IPS-18c (cell line): ENCODE results near the gene SNX8.
"Not testable (repeated sequence)": the region's sequence is repeated elsewhere in the genome, so short reads cannot be mapped to it uniquely, and the experiment has no call there.

Source experiments
- H3K4me3 ChIP-seq: 2 replicates; pipeline ENCODE4 v1.7.0; 2013; ENCODE audit warnings: low read depth, mild to moderate bottlenecking, low read length, moderate library complexity; ENCODE audit not compliant: insufficient read depth
- H3K9me3 ChIP-seq: one replicate; pipeline ENCODE4 v1.6.1; 2013; ENCODE audit warnings: mild to moderate bottlenecking, low read length, moderate library complexity; ENCODE audit not compliant: control insufficient read depth, insufficient read depth

Gene SNX8, protein sequence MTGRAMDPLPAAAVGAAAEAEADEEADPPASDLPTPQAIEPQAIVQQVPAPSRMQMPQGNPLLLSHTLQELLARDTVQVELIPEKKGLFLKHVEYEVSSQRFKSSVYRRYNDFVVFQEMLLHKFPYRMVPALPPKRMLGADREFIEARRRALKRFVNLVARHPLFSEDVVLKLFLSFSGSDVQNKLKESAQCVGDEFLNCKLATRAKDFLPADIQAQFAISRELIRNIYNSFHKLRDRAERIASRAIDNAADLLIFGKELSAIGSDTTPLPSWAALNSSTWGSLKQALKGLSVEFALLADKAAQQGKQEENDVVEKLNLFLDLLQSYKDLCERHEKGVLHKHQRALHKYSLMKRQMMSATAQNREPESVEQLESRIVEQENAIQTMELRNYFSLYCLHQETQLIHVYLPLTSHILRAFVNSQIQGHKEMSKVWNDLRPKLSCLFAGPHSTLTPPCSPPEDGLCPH

GRCh38 chr7:2314209-2314955 is at the start of gene SNX8:
Gene SNX8, minus strand, starts transcription at chr7:2314441. Its CDS starts 20 bp downstream, at chr7:2314421.
- H3K9me3 ChIP-seq = no peaks in the 10 kb centered on the region
- H3K4me3 ChIP-seq = peak within 1 kb of the TSS; percentile 76

DNA sequence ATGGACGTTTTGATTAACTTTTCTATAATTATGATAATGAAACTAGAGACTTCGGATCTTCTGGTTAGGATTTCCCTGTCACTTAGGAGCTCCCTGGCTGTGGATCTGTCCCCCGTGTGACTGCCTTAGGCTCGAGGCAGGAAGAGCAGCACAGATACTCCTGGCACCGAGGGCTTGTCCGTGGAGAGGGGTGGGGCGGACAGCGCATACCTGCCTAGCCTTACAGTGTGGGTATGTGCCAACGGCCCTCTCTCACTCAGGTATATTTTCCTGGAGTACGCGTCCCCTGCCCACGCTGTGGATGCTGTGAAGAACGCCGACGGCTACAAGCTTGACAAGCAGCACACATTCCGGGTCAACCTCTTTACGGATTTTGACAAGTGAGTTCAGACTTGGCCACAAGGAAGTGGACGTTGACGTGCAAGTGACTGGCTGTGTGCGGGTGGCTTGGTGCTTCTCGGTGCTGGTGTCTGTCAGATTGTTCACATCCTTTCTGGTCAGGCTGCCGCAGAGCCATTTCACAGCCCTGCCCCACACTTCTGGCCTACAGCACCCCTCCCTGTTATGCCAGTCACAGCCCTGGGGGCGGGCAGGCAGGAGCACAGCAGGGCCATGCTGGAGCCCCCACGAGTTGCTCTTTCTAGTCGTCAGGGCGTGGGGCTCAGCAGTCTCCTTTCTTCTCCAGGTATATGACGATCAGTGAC is 48.3 kb upstream of the SNX8 start:
- no peak overlapping the region for H3K4me3 ChIP-seq
- no peaks in the 10 kb centered on the region for H3K9me3 ChIP-seq

- H3K4me3 ChIP-seq = no peak overlapping the region
Observed at GRCh38 chr7:2360796-2361195, 46.6 kb upstream of the SNX8 start.

DNA sequence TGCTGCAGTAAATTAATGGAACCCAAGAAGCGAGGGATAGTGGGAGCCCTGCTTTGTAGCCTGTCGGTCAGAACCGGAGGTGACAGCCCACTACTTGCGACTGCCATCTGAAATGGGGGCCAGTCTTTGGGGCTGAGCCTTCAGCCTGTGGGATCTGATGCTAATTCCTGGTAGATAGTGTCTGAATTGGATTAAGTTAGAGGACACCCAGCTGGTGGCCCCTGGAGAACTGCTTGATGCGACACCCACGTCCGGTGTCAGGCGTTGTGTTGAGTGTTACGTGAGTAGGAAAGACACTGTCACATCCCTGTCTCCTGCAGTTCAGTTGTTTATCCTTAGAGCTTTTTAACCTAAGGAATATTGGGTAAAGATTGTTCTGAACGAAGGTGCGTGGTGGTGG is 45.4 kb upstream of the SNX8 start:
- no peak overlapping the region for H3K4me3 ChIP-seq
- H3K9me3 ChIP-seq = peaks cover 6% of the 10 kb centered on the region

More at GRCh38 chr7:2360796-2361195, 46.6 kb upstream of the SNX8 start:
- peaks cover 2% of the 10 kb centered on the region for H3K9me3 ChIP-seq

DNA sequence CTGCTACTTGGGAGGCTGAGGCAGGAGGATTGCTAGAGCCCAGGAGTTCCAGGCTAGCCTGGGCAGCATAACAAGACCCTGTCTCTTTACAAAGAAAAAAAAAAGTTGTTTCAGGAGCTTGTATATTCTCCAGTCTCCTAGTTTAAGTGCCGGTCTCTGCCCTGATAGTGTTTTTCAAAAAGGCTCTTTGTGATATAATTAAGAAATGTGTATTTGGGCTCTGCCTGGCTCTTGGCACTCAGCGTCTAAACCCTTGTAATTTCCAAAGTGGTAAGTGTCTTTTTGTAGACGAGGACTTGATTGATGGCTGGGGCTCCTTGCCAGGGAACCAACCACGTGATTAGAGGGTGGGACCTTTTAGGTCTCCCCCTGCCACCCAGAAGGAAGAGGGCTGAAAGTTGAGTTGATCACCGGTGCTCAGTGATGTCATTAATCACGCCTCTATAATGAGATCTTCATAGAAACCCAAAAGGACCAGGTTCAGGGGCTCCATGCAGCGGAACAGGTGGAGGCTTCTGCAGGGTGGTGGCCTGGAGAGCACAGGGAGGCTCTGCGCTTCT is 44.8 kb upstream of the SNX8 start:
- Histone ChIP-seq H3K9me3 (peaks cover 6% of the 10 kb centered on the region), H3K4me3 (no peak overlapping the region)

DNA sequence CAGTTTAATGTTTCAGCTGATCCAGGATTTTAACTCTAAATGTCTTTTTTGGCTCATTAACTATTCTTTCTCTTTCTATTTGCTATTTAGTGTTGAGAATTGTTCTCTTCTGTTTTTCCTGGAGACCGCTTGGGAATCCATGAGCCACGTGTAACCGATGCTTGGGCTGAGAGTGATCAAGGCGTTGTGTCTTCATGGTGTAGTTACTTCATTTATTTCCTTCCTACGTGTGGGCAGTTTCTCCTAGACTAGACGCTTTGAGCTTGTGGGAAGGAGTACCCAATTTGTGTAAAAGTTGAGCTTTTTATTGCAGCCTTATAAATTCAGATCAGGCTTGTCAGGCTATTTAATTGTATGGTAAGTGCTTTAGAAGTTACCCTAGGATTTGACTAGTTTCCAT is 43.3 kb upstream of the SNX8 start:
- H3K4me3 ChIP-seq = no peak overlapping the region

GRCh38 chr7:2357165-2357564 is 42.9 kb upstream of the SNX8 start:
- Histone ChIP-seq H3K4me3 (no peak overlapping the region), H3K9me3 (peaks cover 6% of the 10 kb centered on the region)

More for the DNA sequence above, 43.3 kb upstream of the SNX8 start:
- H3K9me3 ChIP-seq = peaks cover 6% of the 10 kb centered on the region

- Histone ChIP-seq H3K4me3 (peak overlapping the region; percentile 91), H3K9me3 (peaks cover 6% of the 10 kb centered on the region)
Observed at GRCh38 chr7:2355705-2356008, 41.4 kb upstream of the SNX8 start.

DNA sequence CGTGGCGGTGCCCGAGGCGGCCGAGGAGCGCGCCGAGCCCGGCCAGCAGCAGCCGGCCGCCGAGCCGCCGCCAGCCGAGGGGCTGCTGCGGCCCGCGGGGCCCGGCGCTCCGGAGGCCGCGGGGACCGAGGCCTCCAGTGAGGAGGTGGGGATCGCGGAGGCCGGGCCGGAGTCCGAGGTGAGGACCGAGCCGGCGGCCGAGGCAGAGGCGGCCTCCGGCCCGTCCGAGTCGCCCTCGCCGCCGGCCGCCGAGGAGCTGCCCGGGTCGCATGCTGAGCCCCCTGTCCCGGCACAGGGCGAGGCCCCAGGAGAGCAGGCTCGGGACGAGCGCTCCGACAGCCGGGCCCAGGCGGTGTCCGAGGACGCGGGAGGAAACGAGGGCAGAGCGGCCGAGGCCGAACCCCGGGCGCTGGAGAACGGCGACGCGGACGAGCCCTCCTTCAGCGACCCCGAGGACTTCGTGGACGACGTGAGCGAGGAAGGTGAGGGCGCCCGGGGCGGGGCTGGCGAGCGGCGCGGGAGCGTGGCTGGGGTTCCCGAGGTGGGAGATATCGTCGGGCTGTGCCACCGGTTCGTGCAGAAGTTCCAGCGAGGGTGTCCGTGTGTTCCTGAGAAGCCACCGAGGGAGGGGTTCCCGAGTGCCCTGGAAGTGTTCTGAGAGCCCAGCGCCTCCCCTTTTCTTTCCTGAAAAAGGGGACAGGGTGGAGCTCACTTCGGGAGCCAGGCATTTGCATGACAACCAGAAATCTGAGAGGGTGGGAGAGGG is 40.9 kb upstream of the SNX8 start:
- H3K4me3 ChIP-seq = peak overlapping the region; percentile 91

DNA sequence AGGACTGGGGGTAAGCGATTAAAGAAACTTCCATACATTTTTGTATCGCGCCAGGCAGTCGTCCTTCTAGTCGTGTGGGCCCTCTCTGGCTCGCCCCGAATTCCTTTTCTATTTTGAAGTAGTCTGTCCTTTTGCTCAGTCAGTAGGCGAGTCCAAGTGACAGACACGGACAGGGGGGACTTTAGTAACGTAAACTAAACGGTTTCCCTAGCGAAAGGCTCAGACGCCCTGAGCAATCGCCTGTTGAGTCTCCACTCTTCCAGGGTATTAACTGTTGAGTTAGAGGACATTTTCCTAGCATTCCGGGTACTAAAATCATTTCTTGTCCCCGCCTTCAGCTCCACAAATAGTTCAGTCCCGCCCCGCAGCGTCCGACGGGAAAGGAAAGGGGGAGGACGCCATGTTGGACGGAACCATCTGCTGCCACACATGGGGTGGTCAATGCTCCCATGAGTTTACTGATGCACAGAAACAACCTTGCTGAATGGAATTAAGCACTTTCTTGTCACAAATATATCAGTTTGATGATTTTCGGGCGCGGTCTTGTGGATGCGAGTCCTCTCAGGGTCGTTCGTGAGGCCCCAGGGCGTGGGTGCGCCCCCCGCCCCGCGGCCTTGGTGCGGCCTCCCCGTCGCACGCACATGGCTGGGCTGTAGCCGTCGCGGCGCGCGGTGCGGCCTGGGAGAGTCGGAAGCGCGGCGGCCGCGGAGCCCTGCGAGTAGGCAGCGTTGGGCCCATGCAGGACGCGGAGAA is 40.1 kb upstream of the SNX8 start, which contains the start of gene EIF3B:
TSS of gene EIF3B (plus strand) at position 642 of the 753 bp plus-strand sequence. CDS start at position 737, 95 bp downstream.
- Histone ChIP-seq H3K4me3 (peak within 1 kb of the TSS; percentile 91), H3K9me3 (peaks cover 6% of the 10 kb centered on the region)

More for the DNA sequence above, 40.9 kb upstream of the SNX8 start:
- peaks cover 6% of the 10 kb centered on the region for H3K9me3 ChIP-seq

DNA sequence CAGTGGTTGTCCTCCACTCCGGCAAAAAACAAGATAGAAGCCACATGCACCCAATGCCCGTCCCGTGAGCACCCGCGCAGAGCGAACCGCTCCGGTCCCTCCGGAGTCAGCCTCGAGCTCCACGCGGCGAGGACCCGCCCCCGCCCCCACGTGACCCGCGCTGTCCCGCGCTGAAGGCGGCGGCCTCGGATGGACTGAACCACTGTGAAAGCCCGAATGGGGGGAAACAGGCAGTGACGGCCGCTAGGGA is 39.6 kb upstream of the SNX8 start:
- Histone ChIP-seq H3K9me3 (peaks cover 6% of the 10 kb centered on the region), H3K4me3 (peak overlapping the region; percentile 91)

DNA sequence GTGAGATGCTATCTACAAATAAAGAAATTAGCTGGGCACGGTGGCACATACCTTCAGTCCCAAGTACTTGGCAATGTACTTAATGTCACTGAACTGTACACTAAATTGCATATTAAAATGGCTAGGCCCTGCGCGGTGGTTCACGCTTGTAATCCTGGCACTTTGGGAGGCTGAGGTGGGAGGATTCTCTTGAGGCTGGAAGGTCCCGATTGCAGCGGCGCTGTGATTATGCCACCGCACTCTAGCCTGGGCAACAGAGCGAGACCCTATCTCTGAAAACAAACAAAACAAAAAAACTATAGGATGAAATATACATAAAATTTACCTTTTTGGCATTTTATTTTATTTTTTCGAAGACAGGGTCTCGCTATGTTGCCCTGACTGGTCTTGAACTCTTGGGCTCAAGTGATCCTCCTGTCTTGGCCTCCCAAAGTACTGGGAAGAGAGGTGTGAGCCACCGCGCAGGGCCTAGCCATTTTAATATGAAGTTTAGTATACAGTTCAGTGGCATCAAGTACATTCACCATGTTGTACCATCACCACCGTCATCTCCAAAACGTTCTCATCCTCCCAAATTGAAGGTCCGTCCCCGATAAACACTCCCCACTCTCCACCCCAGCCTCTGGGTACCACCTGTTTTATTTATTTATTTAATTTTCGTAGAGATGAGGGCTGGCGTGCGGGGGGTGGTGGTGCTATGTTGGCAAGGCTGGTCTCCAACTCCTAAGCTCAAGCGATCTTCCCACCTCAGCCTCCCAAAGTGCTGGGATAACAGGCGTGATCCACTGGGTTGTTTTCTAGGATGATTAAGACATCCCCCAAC is 39.1 kb upstream of the SNX8 start:
- peaks cover 6% of the 10 kb centered on the region for H3K9me3 ChIP-seq
- H3K4me3 ChIP-seq = peak overlapping the region; percentile 91

- peaks cover 4% of the 10 kb centered on the region for H3K9me3 ChIP-seq
- H3K4me3 ChIP-seq = no peak overlapping the region
Observed at GRCh38 chr7:2350861-2351260, 36.6 kb upstream of the SNX8 start.

DNA sequence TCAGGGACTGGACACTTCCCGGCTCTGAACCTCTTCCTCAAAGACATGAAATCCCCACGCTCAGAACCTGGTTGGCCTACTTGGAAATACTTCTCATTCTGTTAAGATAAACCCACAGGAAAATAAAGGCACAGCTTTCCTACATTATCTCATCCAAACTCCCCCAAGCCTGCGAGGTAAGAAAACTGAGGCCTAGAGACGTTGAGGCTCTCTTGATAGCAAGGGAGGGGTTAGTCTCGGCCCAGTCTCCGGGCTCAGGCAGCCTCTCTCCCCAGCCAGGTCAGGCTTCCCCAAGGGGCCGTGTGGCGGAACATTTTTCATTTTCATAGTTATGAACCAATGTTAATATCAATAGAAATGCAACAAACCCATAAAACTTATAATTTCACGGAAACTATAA is 35.8 kb upstream of the SNX8 start:
- H3K4me3 ChIP-seq = no peak overlapping the region
- H3K9me3 ChIP-seq = peaks cover 3% of the 10 kb centered on the region

DNA sequence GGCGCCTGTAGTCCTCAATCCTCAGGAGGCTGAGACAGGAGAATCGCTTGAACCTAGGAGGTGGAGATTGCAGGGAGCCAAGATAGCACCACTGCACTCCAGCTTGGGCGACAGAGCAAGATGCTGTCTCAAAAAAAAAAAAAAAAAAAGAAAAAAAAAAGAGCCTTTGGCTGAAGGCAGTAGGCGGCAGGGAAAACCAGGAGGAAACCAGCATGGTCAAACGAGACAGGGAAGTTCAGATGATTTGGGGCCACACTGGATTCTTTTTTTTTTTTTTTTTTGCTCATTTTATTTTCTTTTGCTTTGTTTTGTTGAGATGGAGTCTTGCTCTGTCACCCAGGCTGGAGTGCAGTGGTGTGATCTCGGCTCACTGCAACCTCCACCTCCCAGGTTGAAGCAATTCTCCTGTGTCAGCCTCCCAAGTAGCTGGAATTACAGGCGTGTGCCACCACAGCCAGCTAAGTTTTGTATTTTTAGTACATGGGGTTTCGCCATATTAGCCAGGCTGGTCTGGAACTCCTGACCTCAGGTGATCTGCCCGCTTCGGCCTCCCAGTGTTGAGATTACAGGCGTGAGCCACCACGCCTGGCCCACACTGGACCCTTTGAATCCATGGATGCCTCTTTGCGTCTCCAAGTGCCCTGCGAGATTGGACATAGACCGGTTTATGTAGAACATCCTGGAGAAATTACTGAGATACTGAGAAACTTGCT is 33.3 kb upstream of the SNX8 start:
- not testable (repeated sequence) for H3K9me3 ChIP-seq, H3K4me3 ChIP-seq
